Adrenal gland (tissue), 12 donors: Measurements from ENCODE around the gene F5. TPM values are rescaled to one million over a fixed set of nuclear protein-coding genes. Genes with fewer than 3 reads are reported as not detected.
"Not testable (repeated sequence)": the region's sequence is repeated elsewhere in the genome, so short reads cannot be mapped to it uniquely, and the experiment has no call there.

Experiments
- DNase-seq, 7 donors: peaks; one replicate each; pipeline ENCODE4 v3.0.0-alpha.2; 2019 to 2020
- H3K27ac ChIP-seq, 5 donors: fragments of 200-600 bp; sonication (generic) in 4 of 5; 1 replicate in 3 of 5; 2 replicates in 2 of 5; pipeline versions ENCODE4 v1.5.1 to v1.8.0; 2016 to 2020; ENCODE audit warnings: mild to moderate bottlenecking in 1 of 5
- H3K27me3 ChIP-seq: fragments of 200-600 bp; 2 replicates; pipeline ENCODE4 v1.8.0; 2021
- H3K36me3 ChIP-seq, 2 donors: fragments of 200-600 bp; replicated peaks in 1 of 2; 1 replicate in 1 of 2; 2 replicates in 1 of 2; pipeline versions ENCODE4 v1.5.1 to v1.8.0; 2018 to 2022
- H3K4me1 ChIP-seq, 2 donors: fragments of 200-600 bp; replicated peaks in 1 of 2; 1 replicate in 1 of 2; 2 replicates in 1 of 2; pipeline versions ENCODE4 v1.5.1 to v1.8.0; 2018 to 2021
- H3K4me3 ChIP-seq, 4 donors: fragments of 200-600 bp; sonication (generic) in 3 of 4; one replicate each; pipeline ENCODE4 v1.5.1; 2016 to 2018
- H3K9me3 ChIP-seq, 3 donors: fragments of 200-600 bp; sonication (generic) in 1 of 3; replicated peaks in 1 of 3; 1 replicate in 2 of 3; 2 replicates in 1 of 3; pipeline versions ENCODE4 v1.5.1 to v1.8.0; 2016 to 2021
- POLR2A ChIP-seq, 2 donors: fragments of 450-650 bp; IDR thresholded peaks; one replicate each; pipeline ENCODE4 v1.6.1; 2017; ENCODE audit warnings: antibody characterized with exemption in 2 of 2, mild to moderate bottlenecking in 2 of 2, moderate library complexity in 1 of 2
- WGBS, 4 donors: extraction: QIAGEN DNeasy Blood & Tissue Kit in 2 of 4; methylation state at CpG; one replicate each; pipeline versions ENCODE4 v1.1.5 to v1.1.7; 2013 to 2017; 5-methylcytosine and 5-hydroxymethylcytosine counted together
- intact Hi-C, 2 donors: fragments of 100-400 bp; cut with DNase I; formaldehyde crosslinking; loops; one replicate each; pipeline versions ENCODE4 v1.14.1 to v1.15.0; 2022 to 2023
- polyA plus RNA-seq, 3 donors: library from polyadenylated mRNA; stranded (reverse); fragments of 200-250 nt in 2 of 3; fragments of 350-450 nt in 1 of 3; fragmentation: Illumina TruSeq in 1 of 3; extraction: RNeasy Lipid Tissue Mini Kit (QIAGEN cat#74804) in 1 of 3; gene quantifications; one replicate each; pipeline ENCODE4 v1.2.3, GENCODE V29; 2013 to 2014
- total RNA-seq, 9 donors: library from RNA; depleted of rRNA in 4 of 9; stranded (reverse); fragments of >200 nt in 4 of 9; fragments of 120-200 nt in 1 of 9; fragmentation: NEBNext Ultra II Directional in 1 of 9; extraction: Animal tissue kit (Norgen Biotek cat#: 25700) in 1 of 9; gene quantifications; one replicate each; pipeline versions ENCODE4 v1.1.0 to v1.2.4, GENCODE V29; 2013 to 2023
- TF ChIP-seq, protein P1 (sequence below), 6 experiments: fragments of 450-650 bp in 4 of 6; fragments of 200-600 bp in 2 of 6; sonication (generic) in 1 of 6; IDR thresholded peaks; 1 replicate in 5 of 6; 2 replicates in 1 of 6; pipeline versions ENCODE4 v1.5.1 to v1.8.0; 2016 to 2021; ENCODE audit warnings: antibody characterized with exemption in 6 of 6, mild to moderate bottlenecking in 2 of 6, moderate library complexity in 1 of 6
- donor health status: healthy with polysubstance abuse.
- donor health status: Bipolar disorder and iron deficiency.
- donor health status: DM: yes; HTN: yes; CAD: no.
- donor health status: DM: no; HTN: no; CAD: no.
- donor health status: DM: no; HTN: no; CAD: no.
- donor health status: DM: yes; HTN: yes; CAD: no.

Gene F5
- total and polyA plus RNA-seq, 12 donors = under 0.01 to 0.88 (median 0.14) TPM; not detected in 4

DNA sequence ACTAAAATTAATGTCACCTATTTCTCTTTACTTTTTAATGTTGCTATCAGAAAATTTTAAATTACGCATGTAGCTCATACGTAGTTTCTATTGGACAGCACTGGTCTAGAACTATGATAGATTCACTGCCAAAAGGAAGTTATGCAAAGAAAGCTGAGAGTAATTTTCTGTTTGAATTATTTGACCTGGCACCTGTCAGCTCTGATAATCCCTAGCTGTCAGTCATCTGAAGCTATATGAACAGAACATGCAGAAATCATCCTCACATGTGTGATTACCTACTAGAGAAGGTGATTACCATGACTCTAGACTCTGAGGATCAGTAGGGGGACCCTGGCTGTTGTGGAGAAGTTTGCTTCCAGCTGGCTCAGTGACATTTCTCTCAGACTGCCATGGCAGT is 40.8 kb downstream of the F5 start:
- Histone ChIP-seq H3K27me3 (no peaks in the 10 kb centered on the region), H3K36me3 (no peaks in the 10 kb centered on the region), H3K9me3 (no peaks in the 10 kb centered on the region), H3K27ac (no peak overlapping the region), H3K4me1 (no peaks in the 10 kb centered on the region), H3K4me3 (no peak overlapping the region)
- TF ChIP-seq, protein P1, sequence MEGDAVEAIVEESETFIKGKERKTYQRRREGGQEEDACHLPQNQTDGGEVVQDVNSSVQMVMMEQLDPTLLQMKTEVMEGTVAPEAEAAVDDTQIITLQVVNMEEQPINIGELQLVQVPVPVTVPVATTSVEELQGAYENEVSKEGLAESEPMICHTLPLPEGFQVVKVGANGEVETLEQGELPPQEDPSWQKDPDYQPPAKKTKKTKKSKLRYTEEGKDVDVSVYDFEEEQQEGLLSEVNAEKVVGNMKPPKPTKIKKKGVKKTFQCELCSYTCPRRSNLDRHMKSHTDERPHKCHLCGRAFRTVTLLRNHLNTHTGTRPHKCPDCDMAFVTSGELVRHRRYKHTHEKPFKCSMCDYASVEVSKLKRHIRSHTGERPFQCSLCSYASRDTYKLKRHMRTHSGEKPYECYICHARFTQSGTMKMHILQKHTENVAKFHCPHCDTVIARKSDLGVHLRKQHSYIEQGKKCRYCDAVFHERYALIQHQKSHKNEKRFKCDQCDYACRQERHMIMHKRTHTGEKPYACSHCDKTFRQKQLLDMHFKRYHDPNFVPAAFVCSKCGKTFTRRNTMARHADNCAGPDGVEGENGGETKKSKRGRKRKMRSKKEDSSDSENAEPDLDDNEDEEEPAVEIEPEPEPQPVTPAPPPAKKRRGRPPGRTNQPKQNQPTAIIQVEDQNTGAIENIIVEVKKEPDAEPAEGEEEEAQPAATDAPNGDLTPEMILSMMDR (IDR thresholded peaks at IDR 0.05) = no peak
- no peak for TF ChIP-seq POLR2A (IDR thresholded peaks at IDR 0.05)
- intact Hi-C loops = loop anchor here (5.0 kb wide), 2 partner anchors 78 to 262 kb away; no protein-coding TSS in a partner anchor
- 70 to 72% (median 70%) methylated on average over 2 of the region's 2 CpGs for WGBS, 4 donors
- DNase-seq = no peak

GRCh38 chr1:169538998-169539871 is 47.0 kb downstream of the F5 start:
- no peaks in the 10 kb centered on the region for H3K36me3 ChIP-seq
- no peak for DNase-seq
- H3K27me3 ChIP-seq = no peaks in the 10 kb centered on the region
- intact Hi-C loops = no loop called here
- no peaks in the 10 kb centered on the region for H3K4me1 ChIP-seq
- no peaks in the 10 kb centered on the region for H3K9me3 ChIP-seq
- H3K27ac ChIP-seq = no peak overlapping the region
- H3K4me3 ChIP-seq = no peak overlapping the region
- 71 to 85% (median 79%) methylated on average over 3 of the region's 3 CpGs for WGBS, 4 donors
- TF ChIP-seq POLR2A (IDR thresholded peaks at IDR 0.05) = no peak
- TF ChIP-seq, protein P1 (IDR thresholded peaks at IDR 0.05) = no peak

DNA sequence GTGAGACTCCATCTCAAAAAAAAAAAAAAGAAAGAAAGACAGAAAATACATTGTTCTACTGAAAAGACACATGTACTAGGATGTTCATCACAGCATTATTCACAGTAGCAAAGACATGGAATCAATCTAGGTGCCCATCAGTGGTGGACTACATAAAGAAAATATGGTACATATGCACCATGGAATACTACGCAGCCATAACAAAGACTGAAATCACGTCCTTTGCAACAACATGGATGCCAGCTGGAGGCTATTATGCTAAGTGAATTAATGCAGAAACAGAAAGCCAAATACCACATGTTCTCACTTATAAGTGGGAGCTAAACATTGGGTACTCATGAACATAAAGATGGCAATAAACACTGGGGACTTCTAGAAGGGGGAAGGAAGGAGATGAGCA is 51.6 kb downstream of the F5 start:
- Histone ChIP-seq H3K27me3 (no peaks in the 10 kb centered on the region), H3K4me3 (no peak overlapping the region), H3K27ac (no peak overlapping the region), H3K36me3 (no peaks in the 10 kb centered on the region), H3K4me1 (no peaks in the 10 kb centered on the region), H3K9me3 (no peaks in the 10 kb centered on the region)
- WGBS, 4 donors = 83 to 92% (median 91%) methylated on average over 2 of the region's 2 CpGs
- no peak for TF ChIP-seq POLR2A (IDR thresholded peaks at IDR 0.05)
- TF ChIP-seq, protein P1 (IDR thresholded peaks at IDR 0.05) = no peak
- intact Hi-C loops = no loop called here
- DNase-seq = no peak

GRCh38 chr1:169533528-169534190 is 52.6 kb downstream of the F5 start:
- H3K9me3 ChIP-seq, intact Hi-C loops, H3K4me3 ChIP-seq: not testable (repeated sequence)

More at GRCh38 chr1:169533528-169534190, 52.6 kb downstream of the F5 start:
- H3K36me3 ChIP-seq, H3K27ac ChIP-seq, DNase-seq, H3K4me1 ChIP-seq, H3K27me3 ChIP-seq: not testable (repeated sequence)
- 77 to 88% (median 85%) methylated on average over 9 of the region's 9 CpGs for WGBS, 4 donors
